Astrocyte (in vitro differentiated cells and primary cell): ENCODE measurements around the gene ALK.

ENCODE experiments used
- CTCF ChIP-seq: IDR thresholded peaks from 2 replicates; pipeline ENCODE4 v1.5.1; 2011; ENCODE audit warnings: low read depth, mild to moderate bottlenecking, inconsistent platforms, low read length, moderate library complexity; ENCODE audit not compliant: insufficient read depth
- EZH2 ChIP-seq: IDR thresholded peaks from 2 replicates; pipeline ENCODE4 v1.6.1; 2012; ENCODE audit warnings: mild to moderate bottlenecking, low read length, inconsistent platforms; ENCODE audit not compliant: insufficient read depth

GRCh38 chr2:29401994-29402393 is 519.4 kb downstream of the ALK start:
- TF ChIP-seq CTCF = no peak
- TF ChIP-seq EZH2 = no peak
